Psoas muscle (tissue), 8 donors: ENCODE measurements around the gene RAD51B. TPM values are rescaled to one million over a fixed set of nuclear protein-coding genes. Genes with fewer than 3 reads are reported as not detected.
A peak's percentile ranks its signal among the peaks of the same experiment; 100 is the strongest.

Experiments used
- ATAC-seq, 4 donors: fragments of 200-7000 bp; cut with Tn5 transposase; one replicate each; pipeline ENCODE4 v1.9.1; 2020; ENCODE audit warnings: moderate library complexity in 3 of 4, mild to moderate bottlenecking in 2 of 4
- DNase-seq, 2 donors: peaks; one replicate each; pipeline ENCODE4 v3.0.0-alpha.2; 2020
- H3K27ac ChIP-seq: fragments of 200-600 bp; one replicate; pipeline ENCODE4 v1.8.0; 2022
- H3K27me3 ChIP-seq, 3 donors: fragments of 200-600 bp in 1 of 3; one replicate each; pipeline versions ENCODE4 v1.6.1 to v1.8.0; 2013 to 2022; ENCODE audit warnings: low read length in 2 of 3, mild to moderate bottlenecking in 2 of 3, moderate library complexity in 1 of 3; ENCODE audit not compliant: insufficient read depth in 3 of 3
- H3K36me3 ChIP-seq, 2 donors: fragments of 200-600 bp in 1 of 2; one replicate each; pipeline versions ENCODE4 v1.6.1 to v1.8.0; 2013 to 2022; ENCODE audit warnings: low read depth in 1 of 2, mild to moderate bottlenecking in 1 of 2, moderate library complexity in 1 of 2; ENCODE audit not compliant: insufficient read depth in 1 of 2
- H3K4me1 ChIP-seq: fragments of 200-600 bp; one replicate; pipeline ENCODE4 v1.8.0; 2022
- H3K4me3 ChIP-seq: fragments of 200-600 bp; one replicate; pipeline ENCODE4 v1.8.0; 2022; ENCODE audit warnings: mild to moderate bottlenecking
- H3K9me3 ChIP-seq: fragments of 200-600 bp; one replicate; pipeline ENCODE4 v1.8.0; 2022
- WGBS, 3 donors: extraction: QIAGEN DNeasy Blood & Tissue Kit; methylation state at CpG; one replicate each; pipeline versions ENCODE4 v1.1.6 to v1.1.7; 2013; 5-methylcytosine and 5-hydroxymethylcytosine counted together
- intact Hi-C, 2 donors: fragments of 100-400 bp; cut with DNase I; formaldehyde crosslinking; loops; one replicate each; pipeline versions ENCODE4 v1.11.0 to v1.14.2; 2022
- polyA plus RNA-seq, 3 donors: library from polyadenylated mRNA; stranded (reverse); fragments of 200-250 nt; gene quantifications; one replicate each; pipeline ENCODE4 v1.2.3, GENCODE V29; 2013
- total RNA-seq, 4 donors: library from RNA; stranded (reverse); fragmentation: NEBNext Ultra II Directional in 2 of 4; extraction: Animal tissue kit (Norgen Biotek cat#: 25700) in 2 of 4; gene quantifications; one replicate each; pipeline versions ENCODE4 v1.2.1 to v1.2.4, GENCODE V29; 2021 to 2023
- TF ChIP-seq, protein P1 (sequence below): fragments of 200-600 bp; IDR thresholded peaks from one replicate; pipeline ENCODE4 v1.8.0; 2022; ENCODE audit warnings: antibody characterized with exemption
- donor health status: healthy with polysubstance abuse.
- donor health status: DM: no; HTN: no; CAD: no; lungs with moderate emphysema.
- donor health status: Bipolar disorder and iron deficiency.
- donor health status: healthy.
- donor health status: DM: yes; HTN: yes; CAD: no.
- donor health status: DM: no; HTN: no; CAD: no.
- donor health status: DM: no; HTN: no; CAD: no.
- donor health status: DM: yes; HTN: yes; CAD: no.

The RAD51B gene
- total and polyA plus RNA-seq, 7 donors, result 0.60 to 7.2 (median 2.2) TPM

DNA sequence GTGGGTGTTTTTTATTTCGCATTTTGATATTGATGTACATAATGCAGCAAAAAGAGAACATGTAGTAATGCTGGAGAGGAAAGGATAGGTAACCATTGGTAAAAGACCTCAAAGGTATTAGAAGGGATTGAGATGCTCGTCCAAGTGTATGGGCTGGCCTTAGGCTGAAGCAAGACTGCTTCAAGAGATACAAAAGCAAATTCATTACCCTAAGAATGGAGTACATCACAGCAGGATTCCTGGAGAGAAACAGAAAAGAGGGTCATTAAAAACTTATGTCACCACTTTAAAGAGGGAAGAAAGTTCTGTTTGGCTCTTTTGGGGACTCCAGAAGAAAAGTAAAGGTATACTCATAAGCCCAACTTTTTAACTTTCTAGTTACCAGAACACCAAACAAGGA lies 552.8 kb downstream of the RAD51B start:
- DNase-seq (no peak), ATAC-seq (no peak)
- H3K36me3 ChIP-seq, result no peaks in the 10 kb centered on the region
- H3K9me3 ChIP-seq, result no peaks in the 10 kb centered on the region
- WGBS, 3 donors, result 95 to 98% (median 96%) methylated on average over 2 of the region's 2 CpGs
- no peak overlapping the region for H3K27ac ChIP-seq
- intact Hi-C loops, result loop anchor here (5.0 to 10.0 kb wide), 2 partner anchors 110 to 442 kb away; no protein-coding TSS in a partner anchor
- H3K27me3 ChIP-seq, result no peaks in the 10 kb centered on the region
- TF ChIP-seq, protein P1, sequence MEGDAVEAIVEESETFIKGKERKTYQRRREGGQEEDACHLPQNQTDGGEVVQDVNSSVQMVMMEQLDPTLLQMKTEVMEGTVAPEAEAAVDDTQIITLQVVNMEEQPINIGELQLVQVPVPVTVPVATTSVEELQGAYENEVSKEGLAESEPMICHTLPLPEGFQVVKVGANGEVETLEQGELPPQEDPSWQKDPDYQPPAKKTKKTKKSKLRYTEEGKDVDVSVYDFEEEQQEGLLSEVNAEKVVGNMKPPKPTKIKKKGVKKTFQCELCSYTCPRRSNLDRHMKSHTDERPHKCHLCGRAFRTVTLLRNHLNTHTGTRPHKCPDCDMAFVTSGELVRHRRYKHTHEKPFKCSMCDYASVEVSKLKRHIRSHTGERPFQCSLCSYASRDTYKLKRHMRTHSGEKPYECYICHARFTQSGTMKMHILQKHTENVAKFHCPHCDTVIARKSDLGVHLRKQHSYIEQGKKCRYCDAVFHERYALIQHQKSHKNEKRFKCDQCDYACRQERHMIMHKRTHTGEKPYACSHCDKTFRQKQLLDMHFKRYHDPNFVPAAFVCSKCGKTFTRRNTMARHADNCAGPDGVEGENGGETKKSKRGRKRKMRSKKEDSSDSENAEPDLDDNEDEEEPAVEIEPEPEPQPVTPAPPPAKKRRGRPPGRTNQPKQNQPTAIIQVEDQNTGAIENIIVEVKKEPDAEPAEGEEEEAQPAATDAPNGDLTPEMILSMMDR, result no peak
- H3K4me1 ChIP-seq, result peaks cover 27% of the 10 kb centered on the region
- H3K4me3 ChIP-seq, result no peak overlapping the region

DNA sequence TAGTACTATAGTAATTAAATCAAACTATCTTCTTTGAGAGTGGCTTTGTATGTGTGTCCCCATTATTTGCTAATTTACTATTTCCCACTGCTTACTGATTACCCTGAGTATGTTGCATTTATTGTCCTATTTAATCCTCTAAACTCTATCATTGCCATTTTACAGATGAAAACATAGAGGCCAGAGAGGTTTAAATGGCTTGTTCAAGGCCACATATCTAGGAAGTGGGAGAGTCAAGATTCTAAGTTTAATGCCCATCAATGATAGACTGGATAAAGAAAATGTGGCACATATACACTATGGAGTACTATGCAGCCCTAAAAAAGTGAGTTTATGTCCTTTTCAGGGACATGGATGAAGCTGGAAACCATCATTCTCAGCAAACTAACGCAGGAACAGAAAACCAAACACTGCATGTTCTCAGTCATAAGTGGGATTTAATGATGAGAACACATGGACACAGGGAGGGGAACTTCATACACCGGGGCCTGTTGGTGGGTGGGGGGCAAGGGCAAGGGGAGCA lies 553.6 kb downstream of the RAD51B start:
- Histone ChIP-seq H3K36me3 (no peaks in the 10 kb centered on the region), H3K4me1 (peaks cover 27% of the 10 kb centered on the region), H3K27me3 (no peaks in the 10 kb centered on the region), H3K9me3 (no peaks in the 10 kb centered on the region), H3K27ac (no peak overlapping the region), H3K4me3 (no peak overlapping the region)
- intact Hi-C loops, result loop anchor here (5.0 to 10.0 kb wide), 2 partner anchors 111 to 442 kb away; no protein-coding TSS in a partner anchor
- 90 to 100% (median 91%) methylated on average over 2 of the region's 2 CpGs for WGBS, 3 donors
- ATAC-seq (no peak), DNase-seq (no peak)
- TF ChIP-seq, protein P1, result no peak

DNA sequence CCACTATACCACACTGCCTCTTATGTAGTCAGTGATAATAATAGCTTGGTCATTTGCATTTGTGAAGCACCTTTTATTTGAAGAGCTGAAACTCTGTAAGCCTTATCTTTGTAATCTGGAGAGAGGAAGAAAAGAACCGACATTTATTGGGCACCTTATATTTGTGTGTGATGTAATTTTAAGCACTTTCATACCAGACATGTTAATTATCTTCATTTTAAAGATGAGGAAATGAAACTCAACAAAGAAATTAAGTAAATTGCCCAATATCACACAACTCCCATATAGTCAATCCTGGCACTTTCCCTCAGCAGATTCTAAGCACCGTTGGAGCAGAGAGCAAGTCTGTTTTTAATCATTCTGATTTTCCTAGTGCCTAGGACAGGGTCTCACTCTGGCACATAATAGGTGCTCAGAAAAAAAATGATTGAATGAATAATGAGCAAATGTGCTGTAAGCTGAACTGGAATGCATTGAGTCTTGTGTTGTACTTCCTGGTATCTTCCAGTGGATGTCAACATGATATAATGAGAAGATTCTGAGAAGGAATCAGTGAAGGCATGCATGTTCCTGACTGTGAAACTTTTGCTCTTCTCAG lies 554.4 kb downstream of the RAD51B start:
- Histone ChIP-seq H3K4me1 (peaks cover 27% of the 10 kb centered on the region), H3K4me3 (no peak overlapping the region), H3K9me3 (no peaks in the 10 kb centered on the region), H3K27ac (no peak overlapping the region), H3K36me3 (no peaks in the 10 kb centered on the region), H3K27me3 (no peaks in the 10 kb centered on the region)
- 65 to 80% (median 74%) methylated on average over 2 of the region's 2 CpGs for WGBS, 3 donors
- TF ChIP-seq, protein P1, result no peak
- DNase-seq, result no peak
- peak in 3 of 4 donors; percentile 61 to 77 (median 73) for ATAC-seq
- intact Hi-C loops, result loop anchor here (5.0 to 10.0 kb wide), 2 partner anchors 112 to 441 kb away; no protein-coding TSS in a partner anchor

DNA sequence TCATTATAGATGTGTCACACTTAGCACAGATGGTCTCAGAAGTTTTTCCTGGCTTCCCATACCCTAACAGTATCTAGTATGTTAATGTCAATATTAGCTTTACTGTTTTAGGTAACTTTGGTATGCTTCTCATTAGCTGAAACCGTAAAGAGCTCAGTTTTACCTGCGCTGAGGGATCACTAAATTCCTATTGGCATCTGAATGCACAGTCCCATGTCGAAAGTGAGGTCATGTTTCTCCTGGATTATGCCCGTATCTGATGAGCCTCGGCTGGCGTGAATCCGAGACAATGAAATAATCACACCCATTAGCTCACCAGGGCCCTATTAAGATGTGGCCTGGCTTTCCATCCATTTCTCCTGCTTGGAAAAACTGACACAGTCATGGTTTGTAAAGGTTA lies 555.1 kb downstream of the RAD51B start:
- TF ChIP-seq, protein P1, result no peak
- DNase-seq (peak in 1 of 2 donors; percentile 59), ATAC-seq (peak; percentile 60 to 86 (median 80))
- WGBS, 3 donors, result 23 to 44% (median 24%) methylated on average over 7 of the region's 7 CpGs
- Histone ChIP-seq H3K27ac (peak overlapping the region; percentile 8), H3K36me3 (no peaks in the 10 kb centered on the region), H3K4me1 (peaks cover 27% of the 10 kb centered on the region), H3K4me3 (no peak overlapping the region), H3K27me3 (no peaks in the 10 kb centered on the region), H3K9me3 (no peaks in the 10 kb centered on the region)
- intact Hi-C loops, result loop anchor here (5.0 to 10.0 kb wide), 3 partner anchors 112 to 440 kb away; no protein-coding TSS in a partner anchor
